HEK293T (cell line): ENCODE data around the gene SMIM41.

ENCODE experiments used
- ELF4 ChIP-seq: fragments of 450-650 bp; IDR thresholded peaks from 2 replicates; pipeline ENCODE4 v1.6.1; 2017; ENCODE audit warnings: antibody characterized with exemption
- FOXA1 ChIP-seq: fragments of 450-650 bp; IDR thresholded peaks from 2 replicates; pipeline ENCODE4 v1.6.1; 2016; ENCODE audit warnings: mild to moderate bottlenecking
- FOXK2 ChIP-seq: fragments of 450-650 bp; IDR thresholded peaks from 2 replicates; pipeline ENCODE4 v1.6.1; 2016; ENCODE audit warnings: mild to moderate bottlenecking
- SP1 ChIP-seq: fragments of 450-650 bp; IDR thresholded peaks from 2 replicates; pipeline ENCODE4 v1.6.1; 2017
- SUZ12 ChIP-seq: fragments of 450-650 bp; IDR thresholded peaks from 2 replicates; pipeline ENCODE4 v1.6.1; 2016; ENCODE audit warnings: mild to moderate bottlenecking
- ZNF384 ChIP-seq: fragments of 450-650 bp; IDR thresholded peaks from 2 replicates; pipeline ENCODE4 v1.6.1; 2016

GRCh38 chr12:52038447-52038846, 41.1 kb upstream of the SMIM41 start:
- TF ChIP-seq ZNF384 (no peak), SP1 (no peak), SUZ12 (no peak), FOXA1 (no peak), FOXK2 (no peak), ELF4 (no peak)
